H1 (cell line): ENCODE data around the gene TAT. TPM values are rescaled to one million over a fixed set of nuclear protein-coding genes. Genes with fewer than 3 reads are reported as not detected.

Experiments used
- BCL11A ChIP-seq, 2 experiments: IDR thresholded peaks; one replicate each; pipeline ENCODE4 v1.6.1; 2011; ENCODE audit warnings: low read depth in 2 of 2, low read length in 2 of 2, mild to moderate bottlenecking in 2 of 2
- EGR1 ChIP-seq: IDR thresholded peaks from 2 replicates; pipeline ENCODE4 v1.6.1; 2011; ENCODE audit warnings: low read depth, low read length, borderline replicate concordance
- GTF2F1 ChIP-seq: IDR thresholded peaks from 2 replicates; pipeline ENCODE4 v1.6.1; 2012; ENCODE audit warnings: low read depth, low read length, improper control_type of control experiment, borderline replicate concordance
- HDAC6 ChIP-seq: IDR thresholded peaks from one replicate; pipeline ENCODE4 v1.7.1; 2012; ENCODE audit warnings: low read depth, mild to moderate bottlenecking, inconsistent platforms, low read length, moderate library complexity
- JUN ChIP-seq: IDR thresholded peaks from 2 replicates; pipeline ENCODE4 v1.6.1; 2011; ENCODE audit warnings: low read depth, mild to moderate bottlenecking, improper control_type of control experiment, low read length
- polyA plus RNA-seq, 7 experiments: library from polyadenylated mRNA; depleted of rRNA in 3 of 7; stranded (reverse) in 5 of 7; unstranded in 2 of 7; fragments of >200 nt in 5 of 7; fragments of 200-250 nt in 2 of 7; gene quantifications; 1 replicate in 5 of 7; 2 replicates in 1 of 7; 4 replicates in 1 of 7; pipeline versions ENCODE4 v1.2.1 to v1.2.3, GENCODE V29; 2011 to 2013; ENCODE audit warnings: missing spikeins in 2 of 7, mixed read lengths in 2 of 7
- total RNA-seq: library from RNA; stranded (reverse); fragmentation: NEBNext Ultra II Directional; extraction: Animal tissue kit (Norgen Biotek cat#: 25700); gene quantifications from 2 replicates; pipeline ENCODE4 v1.2.1, GENCODE V29; 2021
- TF ChIP-seq, protein P1 (sequence below), 3 experiments: IDR thresholded peaks; 1 replicate in 2 of 3; 2 replicates in 1 of 3; pipeline versions ENCODE4 v1.5.1 to v1.6.1; 2011; ENCODE audit warnings: low read length in 3 of 3, mild to moderate bottlenecking in 3 of 3, inconsistent platforms in 2 of 3, low read depth in 1 of 3, moderate library complexity in 1 of 3; ENCODE audit not compliant: insufficient read depth in 1 of 3; ENCODE audit errors: control extremely low read depth in 1 of 3
- TF ChIP-seq, protein P2 (sequence below): IDR thresholded peaks from 2 replicates; pipeline ENCODE4 v1.6.1; 2012; ENCODE audit warnings: inconsistent platforms

Gene TAT
- total and polyA plus RNA-seq, 2 of the 8 experiments (the other 6 are each of a cell fraction or from before 2014, with no cell fraction given) = 0.03 TPM; not detected in 1

- TF ChIP-seq HDAC6 (no peak), GTF2F1 (peak; percentile 12; the same call in 1 of the 2 replicates), EGR1 (no peak), JUN (no peak), BCL11A (IDR thresholded peaks at IDR 0.05; ENCODE audit: low read depth in 2 of 2, low read length in 2 of 2) (no peak)
- TF ChIP-seq, protein P1, sequence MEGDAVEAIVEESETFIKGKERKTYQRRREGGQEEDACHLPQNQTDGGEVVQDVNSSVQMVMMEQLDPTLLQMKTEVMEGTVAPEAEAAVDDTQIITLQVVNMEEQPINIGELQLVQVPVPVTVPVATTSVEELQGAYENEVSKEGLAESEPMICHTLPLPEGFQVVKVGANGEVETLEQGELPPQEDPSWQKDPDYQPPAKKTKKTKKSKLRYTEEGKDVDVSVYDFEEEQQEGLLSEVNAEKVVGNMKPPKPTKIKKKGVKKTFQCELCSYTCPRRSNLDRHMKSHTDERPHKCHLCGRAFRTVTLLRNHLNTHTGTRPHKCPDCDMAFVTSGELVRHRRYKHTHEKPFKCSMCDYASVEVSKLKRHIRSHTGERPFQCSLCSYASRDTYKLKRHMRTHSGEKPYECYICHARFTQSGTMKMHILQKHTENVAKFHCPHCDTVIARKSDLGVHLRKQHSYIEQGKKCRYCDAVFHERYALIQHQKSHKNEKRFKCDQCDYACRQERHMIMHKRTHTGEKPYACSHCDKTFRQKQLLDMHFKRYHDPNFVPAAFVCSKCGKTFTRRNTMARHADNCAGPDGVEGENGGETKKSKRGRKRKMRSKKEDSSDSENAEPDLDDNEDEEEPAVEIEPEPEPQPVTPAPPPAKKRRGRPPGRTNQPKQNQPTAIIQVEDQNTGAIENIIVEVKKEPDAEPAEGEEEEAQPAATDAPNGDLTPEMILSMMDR (IDR thresholded peaks at IDR 0.05; ENCODE audit: control extremely low read depth in 1 of 3, insufficient read depth in 1 of 3, low read depth in 1 of 3, low read length in 3 of 3) = peak in 2 of 3 experiments; percentile 14 to 27; a peak in 2 of 4 replicates
- TF ChIP-seq, protein P2, sequence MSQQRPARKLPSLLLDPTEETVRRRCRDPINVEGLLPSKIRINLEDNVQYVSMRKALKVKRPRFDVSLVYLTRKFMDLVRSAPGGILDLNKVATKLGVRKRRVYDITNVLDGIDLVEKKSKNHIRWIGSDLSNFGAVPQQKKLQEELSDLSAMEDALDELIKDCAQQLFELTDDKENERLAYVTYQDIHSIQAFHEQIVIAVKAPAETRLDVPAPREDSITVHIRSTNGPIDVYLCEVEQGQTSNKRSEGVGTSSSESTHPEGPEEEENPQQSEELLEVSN = peak; percentile 93
Observed at GRCh38 chr16:71626018-71626857, 49.3 kb upstream of the TAT start, which contains the start of gene MARVELD3 (continued).
